ENCODE data around the gene ANAPC15. TPM values are rescaled to one million over a fixed set of nuclear protein-coding genes. Genes with fewer than 3 reads are reported as not detected.

The ANAPC15 gene
- total and polyA plus RNA-seq, 2 of the 13 experiments (the other 11 are each of a cell fraction or from before 2014, with no cell fraction given), result 18.8 to 25.7 TPM

- TF ChIP-seq ZBTB49 (CRISPR knock-in tag; IDR thresholded peaks at IDR 0.05; ENCODE audit: borderline replicate concordance) (no peak), ZFX (CRISPR knock-in tag; IDR thresholded peaks at IDR 0.05; ENCODE audit: low read depth) (peak; percentile 87), THAP11 (CRISPR knock-in tag; IDR thresholded peaks at IDR 0.05) (peak; percentile 99), ASH2L (IDR thresholded peaks at IDR 0.05; ENCODE audit: insufficient read length, low read depth, low read length) (peak; percentile 84), SOX5 (CRISPR knock-in tag; IDR thresholded peaks at IDR 0.05; ENCODE audit: borderline replicate concordance) (peak; percentile 35; the same call in 1 of the 2 replicates), GATAD2A (CRISPR knock-in tag; IDR thresholded peaks at IDR 0.05) (peak; percentile 34; the same call in 1 of the 2 replicates), HMG20B (CRISPR knock-in tag; conservative IDR thresholded peaks at IDR 0.05) (no peak), ZNF770 (CRISPR knock-in tag; IDR thresholded peaks at IDR 0.05) (no peak), ZNF776 (CRISPR knock-in tag; IDR thresholded peaks at IDR 0.05) (no peak), THAP8 (CRISPR knock-in tag; IDR thresholded peaks at IDR 0.05; ENCODE audit: borderline replicate concordance) (no peak; the same call in 1 of the 2 replicates), SYNCRIP (IDR thresholded peaks at IDR 0.05; ENCODE audit: insufficient read depth, low read depth, low read length) (no peak), LRRFIP1 (CRISPR knock-in tag; conservative IDR thresholded peaks at IDR 0.05) (no peak), EHMT2 (IDR thresholded peaks at IDR 0.05; ENCODE audit: borderline replicate concordance, low read depth, low read length) (no peak), NFIC (IDR thresholded peaks at IDR 0.05; ENCODE audit: low read length) (no peak), TFDP2 (CRISPR knock-in tag; IDR thresholded peaks at IDR 0.05) (peak; percentile 97), MED13 (CRISPR knock-in tag; IDR thresholded peaks at IDR 0.05) (no peak), ZNF230 (CRISPR knock-in tag; IDR thresholded peaks at IDR 0.05) (no peak), TARDBP (CRISPR knock-in tag; IDR thresholded peaks at IDR 0.05) (peak; percentile 62; the same call in 1 of the 2 replicates), ZNF761 (CRISPR knock-in tag; conservative IDR thresholded peaks at IDR 0.05) (no peak), ZNF598 (CRISPR knock-in tag; IDR thresholded peaks at IDR 0.05; ENCODE audit: borderline replicate concordance) (peak; percentile 45; the same call in 1 of the 2 replicates)
Observed at GRCh38 chr11:72080326-72081183, 31.9 kb downstream of the ANAPC15 start, which contains the start of the genes LRRC51 and NUMA1 (continued).
